ENCODE results near the gene BTC.

GRCh38 chr4:74758551-74759145, 35.7 kb downstream of the BTC start:
- TF ChIP-seq, protein P1, sequence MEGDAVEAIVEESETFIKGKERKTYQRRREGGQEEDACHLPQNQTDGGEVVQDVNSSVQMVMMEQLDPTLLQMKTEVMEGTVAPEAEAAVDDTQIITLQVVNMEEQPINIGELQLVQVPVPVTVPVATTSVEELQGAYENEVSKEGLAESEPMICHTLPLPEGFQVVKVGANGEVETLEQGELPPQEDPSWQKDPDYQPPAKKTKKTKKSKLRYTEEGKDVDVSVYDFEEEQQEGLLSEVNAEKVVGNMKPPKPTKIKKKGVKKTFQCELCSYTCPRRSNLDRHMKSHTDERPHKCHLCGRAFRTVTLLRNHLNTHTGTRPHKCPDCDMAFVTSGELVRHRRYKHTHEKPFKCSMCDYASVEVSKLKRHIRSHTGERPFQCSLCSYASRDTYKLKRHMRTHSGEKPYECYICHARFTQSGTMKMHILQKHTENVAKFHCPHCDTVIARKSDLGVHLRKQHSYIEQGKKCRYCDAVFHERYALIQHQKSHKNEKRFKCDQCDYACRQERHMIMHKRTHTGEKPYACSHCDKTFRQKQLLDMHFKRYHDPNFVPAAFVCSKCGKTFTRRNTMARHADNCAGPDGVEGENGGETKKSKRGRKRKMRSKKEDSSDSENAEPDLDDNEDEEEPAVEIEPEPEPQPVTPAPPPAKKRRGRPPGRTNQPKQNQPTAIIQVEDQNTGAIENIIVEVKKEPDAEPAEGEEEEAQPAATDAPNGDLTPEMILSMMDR (IDR thresholded peaks at IDR 0.05), result no peak
- TF ChIP-seq ELF1 (IDR thresholded peaks at IDR 0.05) (no peak), REST (IDR thresholded peaks at IDR 0.05; ENCODE audit: low read depth, low read length) (no peak), MAX (IDR thresholded peaks at IDR 0.05; ENCODE audit: low read depth) (no peak)

Measured in SK-N-SH (cell line).